Sigmoid colon (tissue), 4 donors: ENCODE results near the gene UBIAD1.

Experiments used
- CTCF ChIP-seq, 4 experiments: fragments of 450-650 bp in 3 of 4; fragments of 200-600 bp in 1 of 4; IDR thresholded peaks; one replicate each; pipeline ENCODE4 v1.5.1; 2016 to 2019; ENCODE audit warnings: antibody characterized with exemption in 4 of 4, mild to moderate bottlenecking in 3 of 4, moderate library complexity in 2 of 4
- POLR2A ChIP-seq, 2 donors: fragments of 450-650 bp; IDR thresholded peaks; one replicate each; pipeline ENCODE4 v1.6.1; 2016; ENCODE audit warnings: antibody characterized with exemption in 2 of 2, mild to moderate bottlenecking in 2 of 2, moderate library complexity in 2 of 2
- POLR2AphosphoS5 ChIP-seq, 4 donors: sonication (generic); formaldehyde crosslinking; IDR thresholded peaks; one replicate each; pipeline ENCODE4 v1.6.1; 2017; ENCODE audit warnings: antibody characterized with exemption in 4 of 4

GRCh38 chr1:11253226-11253625 is 19.8 kb upstream of the UBIAD1 start:
- TF ChIP-seq POLR2A (IDR thresholded peaks at IDR 0.05) (no peak), CTCF (IDR thresholded peaks at IDR 0.05) (no peak), POLR2AphosphoS5 (IDR thresholded peaks at IDR 0.05) (no peak)
